GM23338 (cell line): ENCODE results near the gene DNAJC22. TPM values are rescaled to one million over a fixed set of nuclear protein-coding genes. Genes with fewer than 3 reads are reported as not detected.

Experiments used
- ATAC-seq: fragments of 200-7000 bp; cut with Tn5 transposase; 3 replicates; pipeline ENCODE4 v1.9.1; 2020
- DNase-seq: peaks from one replicate; pipeline ENCODE4 v3.0.0-alpha.2; 2015; ENCODE audit warnings: low spot score
- H2AFZ ChIP-seq: fragments of 200-600 bp; sonication (generic); 2 replicates; pipeline ENCODE4 v1.8.0; 2016; ENCODE audit warnings: antibody characterized with exemption, mild to moderate bottlenecking, moderate library complexity
- H3F3A ChIP-seq: fragments of 200-600 bp; sonication (generic); replicated peaks from 2 replicates; pipeline ENCODE4 v1.8.0; 2017; ENCODE audit warnings: antibody characterized with exemption, mixed run types, low read depth
- H3K27ac ChIP-seq: fragments of 200-600 bp; sonication (generic); 2 replicates; pipeline ENCODE4 v1.6.1; 2016; ENCODE audit warnings: low read depth
- H3K27me3 ChIP-seq: fragments of 200-600 bp; sonication (generic); 2 replicates; pipeline ENCODE4 v1.8.0; 2016; ENCODE audit warnings: mild to moderate bottlenecking, mixed run types, moderate library complexity; ENCODE audit not compliant: insufficient read depth
- H3K36me3 ChIP-seq: fragments of 200-600 bp; sonication (generic); 2 replicates; pipeline ENCODE4 v1.8.0; 2016; ENCODE audit warnings: mild to moderate bottlenecking; ENCODE audit not compliant: insufficient read depth
- H3K4me1 ChIP-seq: fragments of 200-600 bp; sonication (generic); 2 replicates; pipeline ENCODE4 v1.8.0; 2016; ENCODE audit warnings: mild to moderate bottlenecking, moderate library complexity; ENCODE audit not compliant: insufficient read depth
- H3K4me2 ChIP-seq: fragments of 200-600 bp; sonication (generic); 2 replicates; pipeline ENCODE4 v1.7.1; 2017; ENCODE audit warnings: mixed run types
- H3K4me3 ChIP-seq: fragments of 200-600 bp; sonication (generic); 2 replicates; pipeline ENCODE4 v1.6.1; 2016; ENCODE audit warnings: mixed run types
- H3K79me2 ChIP-seq: fragments of 200-600 bp; sonication (generic); replicated peaks from 2 replicates; pipeline ENCODE4 v1.8.0; 2017; ENCODE audit warnings: mild to moderate bottlenecking; ENCODE audit not compliant: insufficient read depth
- H3K9me2 ChIP-seq: fragments of 200-600 bp; sonication (generic); 2 replicates; pipeline ENCODE4 v1.8.0; 2017; ENCODE audit not compliant: insufficient read depth
- H4K20me1 ChIP-seq: fragments of 200-600 bp; sonication (generic); replicated peaks from 2 replicates; pipeline ENCODE4 v1.8.0; 2017; ENCODE audit warnings: mild to moderate bottlenecking; ENCODE audit not compliant: insufficient read depth
- H3K27ac Mint-ChIP-seq: 2 replicates; pipeline ENCODE4 v1.8.0; 2020; ENCODE audit warnings: inconsistent platforms, mild to moderate bottlenecking, moderate library complexity, mixed read lengths
- H3K27me3 Mint-ChIP-seq: 3 replicates; pipeline ENCODE4 v1.8.0; 2022; ENCODE audit warnings: low read depth, mild to moderate bottlenecking, moderate library complexity, mixed read lengths, inconsistent platforms; ENCODE audit not compliant: insufficient read depth, poor library complexity
- H3K36me3 Mint-ChIP-seq: 3 replicates; pipeline ENCODE4 v1.8.0; 2021; ENCODE audit warnings: low read depth, mild to moderate bottlenecking, inconsistent platforms, moderate library complexity, mixed read lengths
- H3K4me1 Mint-ChIP-seq: 3 replicates; pipeline ENCODE4 v1.8.0; 2020; ENCODE audit warnings: mild to moderate bottlenecking, inconsistent platforms, mixed read lengths
- H3K4me3 Mint-ChIP-seq: 3 replicates; pipeline ENCODE4 v1.8.0; 2021; ENCODE audit warnings: moderate library complexity, mild to moderate bottlenecking, inconsistent platforms, mixed read lengths
- H3K9me3 Mint-ChIP-seq: 3 replicates; pipeline ENCODE4 v1.8.0; 2020; ENCODE audit warnings: moderate library complexity, mild to moderate bottlenecking, inconsistent platforms, mixed read lengths
- CREB1 ChIP-seq: fragments of 250-450 bp; sonication (Bioruptor Pico); IDR thresholded peaks from 2 replicates; pipeline ENCODE4 v1.5.0; 2020; ENCODE audit warnings: low read depth, mild to moderate bottlenecking, moderate library complexity
- EZH2 ChIP-seq: fragments of 200-600 bp; sonication (generic); IDR thresholded peaks from one replicate; pipeline ENCODE4 v1.8.0; 2017; ENCODE audit warnings: antibody characterized with exemption, mild to moderate bottlenecking, low read depth; ENCODE audit not compliant: unreplicated experiment
- EZH2phosphoT487 ChIP-seq: fragments of 200-600 bp; sonication (generic); IDR thresholded peaks from one replicate; pipeline ENCODE4 v1.8.1; 2018; ENCODE audit warnings: antibody characterized with exemption; ENCODE audit not compliant: unreplicated experiment
- JUNB ChIP-seq: IDR thresholded peaks from one replicate; pipeline ENCODE4 v1.6.1; 2016; ENCODE audit warnings: antibody characterized with exemption; ENCODE audit not compliant: unreplicated experiment
- NANOG ChIP-seq: IDR thresholded peaks from 2 replicates; pipeline ENCODE4 v1.6.1; 2016; ENCODE audit warnings: antibody characterized with exemption, borderline replicate concordance
- POLR2AphosphoS5 ChIP-seq: IDR thresholded peaks from 2 replicates; pipeline ENCODE4 v1.6.1; 2016; ENCODE audit warnings: antibody characterized with exemption, low read depth
- STAT1 ChIP-seq: IDR thresholded peaks from one replicate; pipeline ENCODE4 v1.6.1; 2016; ENCODE audit warnings: antibody characterized with exemption; ENCODE audit not compliant: unreplicated experiment
- ZNF114 ChIP-seq: fragments of 250-450 bp; sonication (Bioruptor Pico); IDR thresholded peaks from 2 replicates; pipeline ENCODE4 v1.5.0; 2020; ENCODE audit warnings: mild to moderate bottlenecking, moderate library complexity
- ZNF331 ChIP-seq: fragments of 250-450 bp; sonication (Bioruptor Pico); IDR thresholded peaks from 2 replicates; pipeline ENCODE4 v1.5.0; 2020; ENCODE audit warnings: low read depth, mild to moderate bottlenecking, moderate library complexity
- polyA plus RNA-seq: library from polyadenylated mRNA; unstranded; fragments of >200 nt; fragmentation: Nextera tagmentation; extraction: Ambion mirVana; gene quantifications from 2 replicates; pipeline ENCODE4 v1.2.1, GENCODE V29; 2016
- total RNA-seq: library from RNA; depleted of rRNA; stranded (reverse); fragments of >200 nt; shearing (Covaris generic); gene quantifications from 2 replicates; pipeline ENCODE4 v1.2.3, GENCODE V29; 2014
- TF ChIP-seq, protein P1 (sequence below), 2 experiments: fragments of 200-600 bp in 1 of 2; sonication (generic) in 1 of 2; conservative IDR thresholded peaks; 2 replicates each; pipeline versions ENCODE4 v1.5.1 to v1.6.1; 2016 to 2017; ENCODE audit warnings: antibody characterized with exemption in 2 of 2, low read depth in 2 of 2, mild to moderate bottlenecking in 2 of 2, moderate library complexity in 1 of 2
- TF ChIP-seq, protein P2 (sequence below): IDR thresholded peaks from 2 replicates; pipeline ENCODE4 v1.6.1; 2016; ENCODE audit warnings: antibody characterized with exemption
- TF ChIP-seq, protein P3 (sequence below): fragments of 250-450 bp; sonication (Bioruptor Pico); IDR thresholded peaks from 2 replicates; pipeline ENCODE4 v1.5.0; 2020; ENCODE audit warnings: mild to moderate bottlenecking, moderate library complexity

The DNAJC22 gene
- total and polyA plus RNA-seq, 2 experiments from 2014 or later = 0.10 TPM; not detected in 1

DNA sequence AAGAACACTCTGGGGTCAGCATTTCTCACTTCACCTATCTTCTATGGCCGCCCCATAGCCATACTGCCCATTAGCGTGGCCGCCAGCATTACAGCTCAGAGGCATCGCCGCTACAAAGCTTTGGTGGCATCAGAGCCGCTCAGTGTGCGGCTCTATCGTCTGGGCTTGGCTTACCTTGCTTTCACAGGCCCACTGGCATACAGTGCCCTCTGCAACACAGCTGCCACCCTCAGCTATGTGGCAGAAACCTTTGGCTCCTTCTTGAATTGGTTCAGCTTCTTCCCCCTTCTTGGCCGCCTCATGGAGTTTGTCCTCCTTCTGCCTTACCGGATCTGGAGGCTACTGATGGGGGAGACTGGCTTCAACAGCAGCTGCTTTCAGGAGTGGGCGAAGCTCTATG, 2.6 kb downstream of the DNAJC22 start:
- no peak for DNase-seq
- Histone ChIP-seq H3F3A (0 out of 2 replicates have a peak, but pooled peaks cover 7% of the 10 kb centered on the region), H3K4me3 (no peak overlapping the region), H3K79me2 (no peaks in the 10 kb centered on the region), H3K27ac (no peak overlapping the region), H3K4me1 (peaks cover 9% of the 10 kb centered on the region; the same call in 1 of the 2 replicates), H4K20me1 (peaks cover 8% of the 10 kb centered on the region), H3K36me3 (no peaks in the 10 kb centered on the region), H3K9me2 (no peaks in the 10 kb centered on the region), H3K4me2 (no peak overlapping the region), H3K27me3 (peaks cover 88% of the 10 kb centered on the region), H2AFZ (no peak overlapping the region)
- H3K4me3 Mint-ChIP-seq = no peak overlapping the region
- no peak for ATAC-seq
- peaks cover 3% of the 10 kb centered on the region; the same call in 2 of the 3 replicates for H3K9me3 Mint-ChIP-seq
- peaks cover 19% of the 10 kb centered on the region for H3K4me1 Mint-ChIP-seq
- TF ChIP-seq JUNB (no peak), EZH2 (no peak), EZH2phosphoT487 (no peak), STAT1 (no peak), ZNF331 (no peak), NANOG (no peak), CREB1 (no peak), ZNF114 (no peak), POLR2AphosphoS5 (no peak)
- TF ChIP-seq, protein P1, sequence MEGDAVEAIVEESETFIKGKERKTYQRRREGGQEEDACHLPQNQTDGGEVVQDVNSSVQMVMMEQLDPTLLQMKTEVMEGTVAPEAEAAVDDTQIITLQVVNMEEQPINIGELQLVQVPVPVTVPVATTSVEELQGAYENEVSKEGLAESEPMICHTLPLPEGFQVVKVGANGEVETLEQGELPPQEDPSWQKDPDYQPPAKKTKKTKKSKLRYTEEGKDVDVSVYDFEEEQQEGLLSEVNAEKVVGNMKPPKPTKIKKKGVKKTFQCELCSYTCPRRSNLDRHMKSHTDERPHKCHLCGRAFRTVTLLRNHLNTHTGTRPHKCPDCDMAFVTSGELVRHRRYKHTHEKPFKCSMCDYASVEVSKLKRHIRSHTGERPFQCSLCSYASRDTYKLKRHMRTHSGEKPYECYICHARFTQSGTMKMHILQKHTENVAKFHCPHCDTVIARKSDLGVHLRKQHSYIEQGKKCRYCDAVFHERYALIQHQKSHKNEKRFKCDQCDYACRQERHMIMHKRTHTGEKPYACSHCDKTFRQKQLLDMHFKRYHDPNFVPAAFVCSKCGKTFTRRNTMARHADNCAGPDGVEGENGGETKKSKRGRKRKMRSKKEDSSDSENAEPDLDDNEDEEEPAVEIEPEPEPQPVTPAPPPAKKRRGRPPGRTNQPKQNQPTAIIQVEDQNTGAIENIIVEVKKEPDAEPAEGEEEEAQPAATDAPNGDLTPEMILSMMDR (conservative IDR thresholded peaks at IDR 0.05; ENCODE audit: low read depth in 2 of 2) = no peak
- TF ChIP-seq, protein P2, sequence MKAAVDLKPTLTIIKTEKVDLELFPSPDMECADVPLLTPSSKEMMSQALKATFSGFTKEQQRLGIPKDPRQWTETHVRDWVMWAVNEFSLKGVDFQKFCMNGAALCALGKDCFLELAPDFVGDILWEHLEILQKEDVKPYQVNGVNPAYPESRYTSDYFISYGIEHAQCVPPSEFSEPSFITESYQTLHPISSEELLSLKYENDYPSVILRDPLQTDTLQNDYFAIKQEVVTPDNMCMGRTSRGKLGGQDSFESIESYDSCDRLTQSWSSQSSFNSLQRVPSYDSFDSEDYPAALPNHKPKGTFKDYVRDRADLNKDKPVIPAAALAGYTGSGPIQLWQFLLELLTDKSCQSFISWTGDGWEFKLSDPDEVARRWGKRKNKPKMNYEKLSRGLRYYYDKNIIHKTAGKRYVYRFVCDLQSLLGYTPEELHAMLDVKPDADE = no peak
- TF ChIP-seq, protein P3, sequence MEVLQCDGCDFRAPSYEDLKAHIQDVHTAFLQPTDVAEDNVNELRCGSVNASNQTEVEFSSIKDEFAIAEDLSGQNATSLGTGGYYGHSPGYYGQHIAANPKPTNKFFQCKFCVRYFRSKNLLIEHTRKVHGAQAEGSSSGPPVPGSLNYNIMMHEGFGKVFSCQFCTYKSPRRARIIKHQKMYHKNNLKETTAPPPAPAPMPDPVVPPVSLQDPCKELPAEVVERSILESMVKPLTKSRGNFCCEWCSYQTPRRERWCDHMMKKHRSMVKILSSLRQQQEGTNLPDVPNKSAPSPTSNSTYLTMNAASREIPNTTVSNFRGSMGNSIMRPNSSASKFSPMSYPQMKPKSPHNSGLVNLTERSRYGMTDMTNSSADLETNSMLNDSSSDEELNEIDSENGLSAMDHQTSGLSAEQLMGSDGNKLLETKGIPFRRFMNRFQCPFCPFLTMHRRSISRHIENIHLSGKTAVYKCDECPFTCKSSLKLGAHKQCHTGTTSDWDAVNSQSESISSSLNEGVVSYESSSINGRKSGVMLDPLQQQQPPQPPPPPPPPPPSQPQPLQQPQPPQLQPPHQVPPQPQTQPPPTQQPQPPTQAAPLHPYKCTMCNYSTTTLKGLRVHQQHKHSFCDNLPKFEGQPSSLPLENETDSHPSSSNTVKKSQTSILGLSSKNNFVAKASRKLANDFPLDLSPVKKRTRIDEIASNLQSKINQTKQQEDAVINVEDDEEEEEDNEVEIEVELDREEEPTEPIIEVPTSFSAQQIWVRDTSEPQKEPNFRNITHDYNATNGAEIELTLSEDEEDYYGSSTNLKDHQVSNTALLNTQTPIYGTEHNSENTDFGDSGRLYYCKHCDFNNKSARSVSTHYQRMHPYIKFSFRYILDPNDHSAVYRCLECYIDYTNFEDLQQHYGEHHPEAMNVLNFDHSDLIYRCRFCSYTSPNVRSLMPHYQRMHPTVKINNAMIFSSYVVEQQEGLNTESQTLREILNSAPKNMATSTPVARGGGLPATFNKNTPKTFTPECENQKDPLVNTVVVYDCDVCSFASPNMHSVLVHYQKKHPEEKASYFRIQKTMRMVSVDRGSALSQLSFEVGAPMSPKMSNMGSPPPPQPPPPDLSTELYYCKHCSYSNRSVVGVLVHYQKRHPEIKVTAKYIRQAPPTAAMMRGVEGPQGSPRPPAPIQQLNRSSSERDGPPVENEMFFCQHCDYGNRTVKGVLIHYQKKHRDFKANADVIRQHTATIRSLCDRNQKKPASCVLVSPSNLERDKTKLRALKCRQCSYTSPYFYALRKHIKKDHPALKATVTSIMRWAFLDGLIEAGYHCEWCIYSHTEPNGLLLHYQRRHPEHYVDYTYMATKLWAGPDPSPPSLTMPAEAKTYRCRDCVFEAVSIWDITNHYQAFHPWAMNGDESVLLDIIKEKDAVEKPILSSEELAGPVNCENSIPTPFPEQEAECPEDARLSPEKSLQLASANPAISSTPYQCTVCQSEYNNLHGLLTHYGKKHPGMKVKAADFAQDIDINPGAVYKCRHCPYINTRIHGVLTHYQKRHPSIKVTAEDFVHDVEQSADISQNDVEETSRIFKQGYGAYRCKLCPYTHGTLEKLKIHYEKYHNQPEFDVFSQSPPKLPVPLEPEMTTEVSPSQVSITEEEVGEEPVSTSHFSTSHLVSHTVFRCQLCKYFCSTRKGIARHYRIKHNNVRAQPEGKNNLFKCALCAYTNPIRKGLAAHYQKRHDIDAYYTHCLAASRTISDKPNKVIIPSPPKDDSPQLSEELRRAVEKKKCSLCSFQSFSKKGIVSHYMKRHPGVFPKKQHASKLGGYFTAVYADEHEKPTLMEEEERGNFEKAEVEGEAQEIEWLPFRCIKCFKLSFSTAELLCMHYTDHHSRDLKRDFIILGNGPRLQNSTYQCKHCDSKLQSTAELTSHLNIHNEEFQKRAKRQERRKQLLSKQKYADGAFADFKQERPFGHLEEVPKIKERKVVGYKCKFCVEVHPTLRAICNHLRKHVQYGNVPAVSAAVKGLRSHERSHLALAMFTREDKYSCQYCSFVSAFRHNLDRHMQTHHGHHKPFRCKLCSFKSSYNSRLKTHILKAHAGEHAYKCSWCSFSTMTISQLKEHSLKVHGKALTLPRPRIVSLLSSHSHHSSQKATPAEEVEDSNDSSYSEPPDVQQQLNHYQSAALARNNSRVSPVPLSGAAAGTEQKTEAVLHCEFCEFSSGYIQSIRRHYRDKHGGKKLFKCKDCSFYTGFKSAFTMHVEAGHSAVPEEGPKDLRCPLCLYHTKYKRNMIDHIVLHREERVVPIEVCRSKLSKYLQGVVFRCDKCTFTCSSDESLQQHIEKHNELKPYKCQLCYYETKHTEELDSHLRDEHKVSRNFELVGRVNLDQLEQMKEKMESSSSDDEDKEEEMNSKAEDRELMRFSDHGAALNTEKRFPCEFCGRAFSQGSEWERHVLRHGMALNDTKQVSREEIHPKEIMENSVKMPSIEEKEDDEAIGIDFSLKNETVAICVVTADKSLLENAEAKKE (CRISPR knock-in tag) = no peak
- no peaks in the 10 kb centered on the region for H3K36me3 Mint-ChIP-seq
- H3K27me3 Mint-ChIP-seq = peaks cover 59% of the 10 kb centered on the region
- no peak overlapping the region for H3K27ac Mint-ChIP-seq
